A549 (cell line): ENCODE measurements around the gene EFHD1.

Experiments
- CBX2 ChIP-seq: fragments of 200-600 bp; sonication (generic); IDR thresholded peaks from 2 replicates; pipeline ENCODE4 v1.6.1; 2016; ENCODE audit warnings: low read depth, mild to moderate bottlenecking, borderline replicate concordance
- CBX8 ChIP-seq: fragments of 200-600 bp; sonication (generic); IDR thresholded peaks from 2 replicates; pipeline ENCODE4 v1.6.1; 2016
- EHMT2 ChIP-seq: fragments of 200-600 bp; sonication (generic); IDR thresholded peaks from 2 replicates; pipeline ENCODE4 v1.6.1; 2016; ENCODE audit warnings: antibody characterized with exemption, low read depth, mild to moderate bottlenecking, moderate library complexity
- EP300 ChIP-seq, 2 experiments: fragments of >200 bp; sonication (Bioruptor Twin); formaldehyde crosslinking; IDR thresholded peaks; 2 replicates in 1 of 2; 3 replicates in 1 of 2; pipeline ENCODE4 v1.6.1; 2016 to 2017
- HDAC2 ChIP-seq: fragments of 200-600 bp; sonication (generic); IDR thresholded peaks from 2 replicates; pipeline ENCODE4 v1.6.1; 2016
- JUNB ChIP-seq: fragments of >200 bp; sonication (Bioruptor Twin); formaldehyde crosslinking; IDR thresholded peaks from 2 replicates; pipeline ENCODE4 v1.6.1; 2016
- KDM1A ChIP-seq: fragments of 200-600 bp; sonication (generic); IDR thresholded peaks from 2 replicates; pipeline ENCODE4 v1.6.1; 2016; ENCODE audit warnings: low read depth, mild to moderate bottlenecking
- NR3C1 ChIP-seq: fragments of >200 bp; sonication (Bioruptor Twin); formaldehyde crosslinking; IDR thresholded peaks from 3 replicates; pipeline ENCODE4 v1.6.1; 2017
- POLR2A ChIP-seq: IDR thresholded peaks from 2 replicates; pipeline ENCODE4 v1.6.1; 2012; ENCODE audit warnings: mild to moderate bottlenecking, low read length
- RARB ChIP-seq: fragments of 250-450 bp; sonication (Bioruptor Pico); IDR thresholded peaks from 2 replicates; pipeline ENCODE4 v1.8.0; 2021; ENCODE audit warnings: mild to moderate bottlenecking, moderate library complexity
- ZC3H11A ChIP-seq: fragments of 450-650 bp; IDR thresholded peaks from 2 replicates; pipeline ENCODE4 v1.6.1; 2014; ENCODE audit warnings: antibody characterized with exemption, mild to moderate bottlenecking
- TF ChIP-seq, protein P1 (sequence below): fragments of >200 bp; sonication (Bioruptor Twin); formaldehyde crosslinking; IDR thresholded peaks from 3 replicates; pipeline ENCODE4 v1.5.1; 2016
- TF ChIP-seq, protein P2 (sequence below): IDR thresholded peaks from 2 replicates; pipeline ENCODE4 v1.6.1; 2012
- TF ChIP-seq, protein P3 (sequence below): fragments of 200-600 bp; sonication (generic); IDR thresholded peaks from 2 replicates; pipeline ENCODE4 v1.6.1; 2016; ENCODE audit warnings: antibody characterized with exemption, mild to moderate bottlenecking, moderate library complexity

DNA sequence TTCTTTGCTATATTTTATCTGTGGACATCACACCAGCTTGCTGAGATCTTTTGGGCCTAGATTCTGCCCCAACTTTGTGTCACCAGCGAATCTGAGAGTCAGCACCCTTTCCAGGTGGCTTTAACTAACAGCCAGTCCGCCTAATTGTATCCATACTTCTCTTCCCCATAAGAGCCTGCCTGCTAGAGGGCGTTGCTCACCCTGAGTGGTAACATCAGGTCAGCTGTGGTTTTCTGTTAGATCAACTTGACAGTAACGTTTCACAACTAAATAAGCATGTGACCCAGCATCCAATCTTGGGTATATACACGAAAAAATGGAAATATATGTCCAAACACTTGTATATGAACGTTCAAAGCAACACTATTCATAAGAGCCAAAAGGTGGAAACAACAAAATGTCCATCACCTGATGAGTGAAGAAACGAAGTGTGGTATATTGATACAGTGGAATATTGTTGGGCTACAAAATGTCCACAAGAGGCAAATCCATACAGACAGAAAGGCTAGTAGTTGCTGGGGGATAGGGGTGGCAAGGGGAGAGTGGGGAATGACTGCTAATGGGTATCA is 24.9 kb downstream of the EFHD1 start:
- no peak for TF ChIP-seq HDAC2
- TF ChIP-seq, protein P1, sequence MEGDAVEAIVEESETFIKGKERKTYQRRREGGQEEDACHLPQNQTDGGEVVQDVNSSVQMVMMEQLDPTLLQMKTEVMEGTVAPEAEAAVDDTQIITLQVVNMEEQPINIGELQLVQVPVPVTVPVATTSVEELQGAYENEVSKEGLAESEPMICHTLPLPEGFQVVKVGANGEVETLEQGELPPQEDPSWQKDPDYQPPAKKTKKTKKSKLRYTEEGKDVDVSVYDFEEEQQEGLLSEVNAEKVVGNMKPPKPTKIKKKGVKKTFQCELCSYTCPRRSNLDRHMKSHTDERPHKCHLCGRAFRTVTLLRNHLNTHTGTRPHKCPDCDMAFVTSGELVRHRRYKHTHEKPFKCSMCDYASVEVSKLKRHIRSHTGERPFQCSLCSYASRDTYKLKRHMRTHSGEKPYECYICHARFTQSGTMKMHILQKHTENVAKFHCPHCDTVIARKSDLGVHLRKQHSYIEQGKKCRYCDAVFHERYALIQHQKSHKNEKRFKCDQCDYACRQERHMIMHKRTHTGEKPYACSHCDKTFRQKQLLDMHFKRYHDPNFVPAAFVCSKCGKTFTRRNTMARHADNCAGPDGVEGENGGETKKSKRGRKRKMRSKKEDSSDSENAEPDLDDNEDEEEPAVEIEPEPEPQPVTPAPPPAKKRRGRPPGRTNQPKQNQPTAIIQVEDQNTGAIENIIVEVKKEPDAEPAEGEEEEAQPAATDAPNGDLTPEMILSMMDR, result peak; percentile 14; the same call in 1 of the 3 replicates
- TF ChIP-seq ZC3H11A, result no peak
- TF ChIP-seq POLR2A, result no peak
- TF ChIP-seq, protein P2, sequence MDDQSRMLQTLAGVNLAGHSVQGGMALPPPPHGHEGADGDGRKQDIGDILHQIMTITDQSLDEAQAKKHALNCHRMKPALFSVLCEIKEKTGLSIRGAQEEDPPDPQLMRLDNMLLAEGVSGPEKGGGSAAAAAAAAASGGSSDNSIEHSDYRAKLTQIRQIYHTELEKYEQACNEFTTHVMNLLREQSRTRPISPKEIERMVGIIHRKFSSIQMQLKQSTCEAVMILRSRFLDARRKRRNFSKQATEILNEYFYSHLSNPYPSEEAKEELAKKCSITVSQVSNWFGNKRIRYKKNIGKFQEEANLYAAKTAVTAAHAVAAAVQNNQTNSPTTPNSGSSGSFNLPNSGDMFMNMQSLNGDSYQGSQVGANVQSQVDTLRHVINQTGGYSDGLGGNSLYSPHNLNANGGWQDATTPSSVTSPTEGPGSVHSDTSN, result no peak
- TF ChIP-seq NR3C1, result no peak
- TF ChIP-seq CBX2, result no peak
- no peak for TF ChIP-seq EHMT2
- TF ChIP-seq, protein P3, sequence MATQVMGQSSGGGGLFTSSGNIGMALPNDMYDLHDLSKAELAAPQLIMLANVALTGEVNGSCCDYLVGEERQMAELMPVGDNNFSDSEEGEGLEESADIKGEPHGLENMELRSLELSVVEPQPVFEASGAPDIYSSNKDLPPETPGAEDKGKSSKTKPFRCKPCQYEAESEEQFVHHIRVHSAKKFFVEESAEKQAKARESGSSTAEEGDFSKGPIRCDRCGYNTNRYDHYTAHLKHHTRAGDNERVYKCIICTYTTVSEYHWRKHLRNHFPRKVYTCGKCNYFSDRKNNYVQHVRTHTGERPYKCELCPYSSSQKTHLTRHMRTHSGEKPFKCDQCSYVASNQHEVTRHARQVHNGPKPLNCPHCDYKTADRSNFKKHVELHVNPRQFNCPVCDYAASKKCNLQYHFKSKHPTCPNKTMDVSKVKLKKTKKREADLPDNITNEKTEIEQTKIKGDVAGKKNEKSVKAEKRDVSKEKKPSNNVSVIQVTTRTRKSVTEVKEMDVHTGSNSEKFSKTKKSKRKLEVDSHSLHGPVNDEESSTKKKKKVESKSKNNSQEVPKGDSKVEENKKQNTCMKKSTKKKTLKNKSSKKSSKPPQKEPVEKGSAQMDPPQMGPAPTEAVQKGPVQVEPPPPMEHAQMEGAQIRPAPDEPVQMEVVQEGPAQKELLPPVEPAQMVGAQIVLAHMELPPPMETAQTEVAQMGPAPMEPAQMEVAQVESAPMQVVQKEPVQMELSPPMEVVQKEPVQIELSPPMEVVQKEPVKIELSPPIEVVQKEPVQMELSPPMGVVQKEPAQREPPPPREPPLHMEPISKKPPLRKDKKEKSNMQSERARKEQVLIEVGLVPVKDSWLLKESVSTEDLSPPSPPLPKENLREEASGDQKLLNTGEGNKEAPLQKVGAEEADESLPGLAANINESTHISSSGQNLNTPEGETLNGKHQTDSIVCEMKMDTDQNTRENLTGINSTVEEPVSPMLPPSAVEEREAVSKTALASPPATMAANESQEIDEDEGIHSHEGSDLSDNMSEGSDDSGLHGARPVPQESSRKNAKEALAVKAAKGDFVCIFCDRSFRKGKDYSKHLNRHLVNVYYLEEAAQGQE, result no peak
- TF ChIP-seq JUNB, result no peak
- TF ChIP-seq RARB (CRISPR knock-in tag), result no peak
- TF ChIP-seq EP300 (IDR thresholded peaks at IDR 0.05), result no peak
- no peak for TF ChIP-seq CBX8
- TF ChIP-seq KDM1A, result no peak
